RPMI8226 (cell line): Measurements from ENCODE around the gene RGL4.
"Not testable (repeated sequence)": the region's sequence is repeated elsewhere in the genome, so short reads cannot be mapped to it uniquely, and the experiment has no call there.

Experiments used
- DNase-seq: peaks from one replicate; pipeline ENCODE4 v3.0.0-alpha.2; 2015

The RGL4 gene, protein sequence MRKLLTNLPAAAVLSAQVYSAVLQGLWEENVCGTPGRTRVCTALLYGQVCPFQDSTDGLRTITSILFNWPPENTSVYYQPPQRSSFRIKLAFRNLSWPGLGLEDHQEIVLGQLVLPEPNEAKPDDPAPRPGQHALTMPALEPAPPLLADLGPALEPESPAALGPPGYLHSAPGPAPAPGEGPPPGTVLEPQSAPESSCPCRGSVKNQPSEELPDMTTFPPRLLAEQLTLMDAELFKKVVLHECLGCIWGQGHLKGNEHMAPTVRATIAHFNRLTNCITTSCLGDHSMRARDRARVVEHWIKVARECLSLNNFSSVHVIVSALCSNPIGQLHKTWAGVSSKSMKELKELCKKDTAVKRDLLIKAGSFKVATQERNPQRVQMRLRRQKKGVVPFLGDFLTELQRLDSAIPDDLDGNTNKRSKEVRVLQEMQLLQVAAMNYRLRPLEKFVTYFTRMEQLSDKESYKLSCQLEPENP

DNA sequence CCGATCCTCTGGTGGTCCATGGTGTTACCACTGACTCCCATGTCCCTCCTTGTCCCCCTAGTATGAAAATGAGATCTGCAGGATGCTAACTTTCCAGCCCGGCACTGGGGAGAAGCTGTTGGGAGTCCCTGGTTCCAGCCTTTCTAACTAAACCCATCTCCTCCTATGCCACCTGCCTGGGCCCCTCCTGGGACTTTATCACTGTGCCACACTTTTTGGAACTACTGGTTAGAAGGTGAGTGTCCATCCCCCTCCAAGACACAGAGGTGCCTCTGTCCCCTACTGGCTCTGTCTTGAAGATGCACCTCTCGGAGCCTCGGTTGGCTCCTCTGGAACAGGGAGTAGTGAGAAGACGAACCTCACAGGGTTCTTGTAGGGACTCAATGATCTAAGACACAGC, at the start of gene RGL4:
Gene RGL4, plus strand, starts transcription at position 301 of the 400 bp plus-strand sequence. CDS start 1,018 bp downstream, outside the sequence.
- no peak for DNase-seq

DNA sequence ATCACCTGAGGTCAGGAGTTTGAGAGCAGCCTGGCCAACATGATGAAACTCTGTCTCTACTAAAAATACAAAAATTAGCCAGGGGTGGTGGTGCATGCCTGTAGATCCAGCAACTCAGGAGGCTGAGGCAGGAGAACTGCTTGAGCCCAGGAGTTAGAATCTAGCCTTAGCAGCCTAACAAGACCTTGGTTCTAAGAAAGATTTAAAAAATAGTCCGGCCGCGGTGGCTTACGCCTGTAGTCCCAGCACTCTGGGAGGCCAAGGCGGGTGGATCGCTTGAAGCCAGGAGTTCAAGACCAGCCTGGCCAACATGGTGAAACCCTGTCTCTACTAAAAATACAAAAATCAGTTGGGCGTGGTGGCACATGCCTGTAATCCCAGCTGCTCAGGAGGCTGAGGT, 44.3 kb upstream of the RGL4 start:
- not testable (repeated sequence) for DNase-seq

DNA sequence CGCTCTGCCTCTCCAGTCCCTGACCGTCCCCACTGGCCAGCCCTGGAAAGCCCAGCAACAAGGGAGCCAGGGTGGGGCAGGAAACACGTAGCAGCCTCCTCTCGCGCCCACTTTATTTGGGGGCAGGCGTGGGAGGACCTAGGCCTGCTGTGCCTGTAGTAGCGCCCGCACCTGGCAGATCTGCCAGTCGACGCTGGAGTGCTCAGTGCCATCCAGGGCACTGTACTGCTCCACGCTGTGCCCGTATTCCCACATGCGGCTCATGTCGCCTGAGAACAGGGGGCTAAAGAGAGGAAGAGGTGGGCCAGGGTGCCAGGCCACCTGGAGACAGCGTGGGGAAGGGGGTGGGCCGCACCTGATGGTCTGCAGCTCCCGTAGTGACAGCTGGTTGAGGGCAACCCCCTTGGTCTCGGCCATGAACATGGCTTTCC, 41.7 kb upstream of the RGL4 start:
- no peak for DNase-seq

DNA sequence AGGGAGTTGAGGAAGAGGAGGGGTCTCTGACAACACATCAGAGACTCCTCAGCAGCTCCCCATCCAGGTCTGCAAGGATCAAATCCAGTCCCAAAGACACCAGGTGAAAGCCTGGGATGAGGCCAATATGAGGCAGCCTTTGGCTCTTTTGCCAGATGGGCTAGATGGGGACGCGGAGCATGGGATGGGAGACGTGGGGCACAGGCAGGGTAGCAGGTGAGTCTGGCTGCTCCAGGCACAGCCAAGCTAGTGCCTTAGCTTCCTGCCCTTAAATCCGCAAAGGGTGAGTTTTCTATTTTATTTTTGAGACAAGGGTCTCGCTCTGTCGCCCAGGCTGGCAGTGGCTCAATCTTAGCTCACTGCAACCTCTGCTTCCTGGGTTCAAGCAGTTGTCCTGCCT, 39.1 kb upstream of the RGL4 start:
- DNase-seq, result no peak

DNA sequence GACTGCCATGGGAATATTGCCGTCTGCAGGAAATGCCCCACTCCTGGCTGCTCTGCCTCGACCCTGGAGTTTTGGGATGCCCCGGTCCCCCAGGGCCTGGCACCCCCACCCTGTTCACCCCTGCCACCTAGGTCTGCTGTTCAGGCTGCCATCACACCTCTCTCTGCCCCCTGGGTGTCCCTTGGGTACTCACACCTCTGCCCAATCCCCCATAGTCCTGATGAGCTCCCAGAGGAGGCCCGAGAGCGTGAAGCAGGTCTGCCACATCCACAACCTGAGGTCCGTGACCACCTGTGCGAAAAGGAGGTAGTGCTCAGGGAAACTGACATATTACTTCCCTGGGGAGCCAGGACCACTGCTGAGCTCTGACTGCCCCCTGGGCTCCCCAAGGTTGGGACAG, 38.5 kb upstream of the RGL4 start:
- DNase-seq, result no peak

DNA sequence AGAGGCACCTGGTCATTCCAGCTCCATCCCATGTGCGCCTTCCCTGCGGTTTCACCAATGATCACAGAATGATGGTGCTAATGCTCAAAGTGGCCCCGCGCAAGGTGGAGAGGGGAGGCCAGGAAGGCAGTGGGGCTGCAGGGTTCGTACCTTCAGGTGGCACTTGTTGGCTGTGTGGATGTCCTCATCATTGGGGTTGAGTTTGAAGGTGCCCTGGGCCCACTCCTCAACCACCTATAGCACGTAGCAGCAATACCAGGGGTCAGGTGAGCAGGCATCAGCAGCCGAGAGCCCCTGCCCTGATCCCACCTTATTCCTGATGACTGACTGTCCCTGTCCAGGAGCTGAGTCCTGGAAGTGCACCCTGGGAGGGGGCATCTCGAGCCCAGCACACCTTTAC, 38.1 kb upstream of the RGL4 start:
- no peak for DNase-seq

DNA sequence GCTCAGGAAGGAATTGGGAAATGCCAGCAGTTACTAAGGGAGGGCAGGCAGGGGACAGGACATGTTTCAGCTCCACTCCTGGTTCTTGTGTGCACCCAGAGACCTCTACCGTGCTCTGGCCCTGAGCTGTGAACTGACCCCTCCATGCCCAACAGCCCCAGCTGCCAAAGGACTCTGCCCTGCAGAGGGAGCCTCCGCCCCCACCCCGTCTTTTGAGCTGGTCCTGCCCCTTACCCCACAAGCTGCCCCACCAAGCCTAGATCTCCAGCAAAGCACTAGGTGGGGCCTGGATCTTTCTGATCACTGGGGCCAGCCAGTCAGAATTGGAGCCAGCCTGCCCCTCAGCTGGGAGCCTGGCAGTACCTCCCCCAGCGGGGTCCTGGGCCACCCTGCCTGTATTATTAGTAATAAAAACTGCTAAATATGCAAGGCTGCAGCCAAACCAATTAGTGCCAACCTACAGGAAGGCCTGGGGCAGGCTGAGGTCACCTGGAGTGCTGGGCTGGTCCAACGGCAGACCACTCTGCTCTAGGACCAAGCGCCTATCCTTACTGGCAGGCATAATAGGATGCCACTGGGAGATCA, 34.8 kb upstream of the RGL4 start:
- no peak for DNase-seq

DNA sequence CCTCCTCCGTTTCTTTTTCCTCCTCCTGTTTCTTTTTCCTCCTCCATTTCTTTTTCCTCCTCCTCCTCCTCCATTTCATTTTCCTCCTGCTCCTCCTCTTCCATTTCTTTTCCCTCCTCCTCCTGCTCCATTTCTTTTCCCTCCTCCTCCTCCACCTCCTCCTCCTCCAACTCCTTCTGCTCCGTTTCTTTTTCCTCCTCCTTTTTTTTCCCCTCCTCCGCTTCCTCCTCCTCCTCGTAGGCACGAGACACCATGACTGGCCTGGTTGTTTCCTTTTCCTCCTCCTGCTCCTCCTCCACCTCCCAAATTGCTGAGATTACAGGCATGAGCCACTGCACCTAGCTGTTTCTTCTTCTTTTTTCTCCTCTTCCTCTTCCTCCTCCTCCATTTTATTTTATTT, 33.1 kb upstream of the RGL4 start:
- no peak for DNase-seq

DNA sequence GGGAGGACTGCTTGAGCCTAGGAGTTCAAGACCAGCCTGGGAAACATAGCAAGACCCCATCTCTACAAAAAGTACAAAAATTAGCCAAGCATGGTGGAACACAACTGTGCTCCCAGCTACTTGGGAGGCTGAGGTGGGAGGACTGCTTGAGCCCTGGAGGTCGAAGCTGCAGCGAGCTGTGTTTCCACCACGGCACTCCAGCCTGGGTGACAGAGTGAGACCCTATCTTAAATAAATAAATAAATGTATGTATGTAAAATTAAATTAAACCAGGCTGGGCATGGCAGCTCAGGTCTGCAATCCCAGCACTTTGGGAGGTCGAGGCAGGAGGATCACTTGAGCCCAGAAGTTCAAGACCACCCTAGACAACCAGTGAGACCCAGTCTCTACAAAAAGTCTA, 30.4 kb upstream of the RGL4 start:
- not testable (repeated sequence) for DNase-seq

DNA sequence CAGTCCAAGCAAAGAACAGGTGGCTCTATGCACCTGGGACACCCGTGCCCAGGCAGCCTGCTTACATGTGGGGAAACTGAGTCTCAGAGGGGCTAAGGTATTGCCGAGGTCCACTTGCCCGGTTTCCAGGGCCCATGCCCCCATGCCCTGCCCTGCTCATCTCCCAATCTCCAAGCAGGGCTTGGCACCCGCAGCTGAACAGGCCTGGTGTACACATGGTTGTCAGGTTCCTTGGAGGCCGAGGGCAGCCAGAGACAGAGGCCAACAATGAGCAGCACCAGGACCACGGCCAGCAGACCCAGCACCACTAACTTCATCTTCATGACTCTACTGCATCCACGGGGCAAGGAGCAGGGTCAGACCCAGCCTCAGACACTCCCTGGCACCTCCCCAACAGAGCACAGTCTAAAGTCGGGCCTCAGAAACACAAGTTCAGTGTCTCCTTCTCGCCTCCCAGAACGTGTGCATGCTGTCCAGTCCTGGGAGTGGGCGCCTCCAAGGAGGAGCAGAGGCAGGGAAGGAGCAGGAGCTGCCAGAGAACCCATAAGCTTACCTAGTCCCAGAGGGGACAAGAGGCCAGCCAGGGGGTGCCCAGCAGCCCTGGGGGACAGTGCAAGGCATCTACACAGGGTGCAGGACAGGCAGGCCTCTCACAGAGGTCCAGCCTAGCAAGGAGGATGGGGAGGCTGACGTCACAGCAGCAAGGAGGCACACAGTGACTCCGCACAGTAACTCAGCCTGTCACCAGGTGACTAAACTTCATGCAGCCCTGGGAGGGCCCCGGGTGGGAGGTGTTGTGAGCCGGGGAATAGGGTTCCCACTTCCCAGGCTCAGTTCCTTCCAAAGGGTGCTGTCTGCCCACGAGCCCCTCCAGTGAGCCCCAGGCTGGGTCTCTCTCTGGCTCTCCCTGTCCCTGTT, 20.2 kb upstream of the RGL4 start:
- DNase-seq, result no peak

DNA sequence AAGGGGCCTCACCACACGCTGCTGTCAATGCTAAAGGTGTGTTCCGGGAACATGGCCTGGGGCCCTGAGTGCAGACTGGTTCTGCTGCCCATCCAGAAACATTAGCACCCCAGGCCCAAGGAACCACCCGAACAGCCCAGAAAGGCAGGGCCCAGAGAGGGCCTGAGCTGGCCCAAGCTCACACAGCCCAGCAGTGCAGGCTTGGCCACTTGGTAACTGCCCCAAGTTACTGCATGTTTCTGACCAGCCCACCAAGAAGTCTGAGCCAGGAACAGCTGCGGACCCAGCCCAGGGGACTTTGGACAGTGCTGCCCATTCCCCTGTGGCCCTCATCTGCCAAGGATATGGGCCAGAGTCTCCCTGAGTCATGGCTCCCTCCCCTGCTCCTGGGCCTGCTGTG, 19.4 kb upstream of the RGL4 start:
- DNase-seq, result not testable (repeated sequence)

DNA sequence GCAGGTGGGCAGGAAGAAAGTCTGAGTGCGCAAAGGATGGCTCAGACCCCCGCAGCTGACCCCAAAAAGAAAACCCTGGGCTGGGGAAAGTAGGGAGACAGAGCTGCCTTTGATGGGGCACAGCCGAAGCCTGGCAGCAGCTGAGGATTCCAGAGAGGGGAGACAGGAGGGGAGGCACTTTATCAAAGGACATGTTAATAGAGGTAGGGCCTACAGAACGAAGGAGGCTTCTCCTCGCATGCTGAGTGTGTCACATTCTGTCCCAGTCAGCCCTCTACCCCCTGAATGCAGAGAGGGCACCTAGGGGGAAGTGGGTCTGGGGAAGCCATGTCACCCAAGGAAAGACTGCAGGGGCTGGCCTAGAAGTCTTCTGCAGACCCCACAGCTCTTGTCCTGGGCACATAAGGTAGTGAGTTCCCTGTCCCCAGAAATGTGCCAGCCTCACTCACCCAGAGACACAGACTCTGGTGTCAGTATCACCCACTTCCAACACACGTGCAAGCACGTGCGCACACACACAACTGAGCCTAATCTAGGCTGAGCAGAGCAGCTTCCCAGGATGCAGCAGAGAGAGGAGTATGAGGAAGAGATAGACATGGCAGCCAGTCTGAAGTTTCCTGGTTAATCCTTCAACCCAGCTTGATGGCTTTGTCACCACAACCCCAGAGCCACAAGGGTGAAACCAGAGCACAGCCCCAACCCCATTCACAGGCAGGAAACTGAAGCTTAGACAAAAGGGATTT, 18.3 kb upstream of the RGL4 start:
- DNase-seq, result not testable (repeated sequence)

DNA sequence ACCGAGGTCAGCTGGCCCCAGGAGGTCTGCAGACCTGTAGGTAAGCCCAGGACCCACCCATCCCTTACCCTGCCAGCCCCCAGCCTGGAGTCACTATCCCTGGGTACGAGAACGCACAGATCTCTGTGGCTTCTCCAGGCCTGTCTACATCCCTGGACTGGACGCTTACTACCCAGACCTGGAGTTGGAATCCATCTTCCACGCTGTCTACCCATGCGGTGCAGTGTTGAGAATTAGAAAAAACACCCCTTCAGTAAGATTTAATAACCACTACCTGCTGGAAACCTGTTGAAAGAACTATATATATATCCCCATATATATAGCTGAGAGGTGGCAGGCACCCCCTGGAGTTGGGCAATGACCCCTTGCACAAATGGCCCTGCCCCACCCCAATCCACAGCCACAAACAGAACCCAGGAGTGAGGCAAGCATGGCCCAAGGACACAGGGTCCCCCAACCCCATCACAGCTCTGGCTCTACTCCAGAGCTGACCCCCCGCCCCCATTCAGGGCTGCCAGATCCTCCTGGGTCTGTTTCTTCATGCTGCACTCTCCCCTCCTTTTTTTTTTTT, 17.7 kb upstream of the RGL4 start:
- no peak for DNase-seq

DNA sequence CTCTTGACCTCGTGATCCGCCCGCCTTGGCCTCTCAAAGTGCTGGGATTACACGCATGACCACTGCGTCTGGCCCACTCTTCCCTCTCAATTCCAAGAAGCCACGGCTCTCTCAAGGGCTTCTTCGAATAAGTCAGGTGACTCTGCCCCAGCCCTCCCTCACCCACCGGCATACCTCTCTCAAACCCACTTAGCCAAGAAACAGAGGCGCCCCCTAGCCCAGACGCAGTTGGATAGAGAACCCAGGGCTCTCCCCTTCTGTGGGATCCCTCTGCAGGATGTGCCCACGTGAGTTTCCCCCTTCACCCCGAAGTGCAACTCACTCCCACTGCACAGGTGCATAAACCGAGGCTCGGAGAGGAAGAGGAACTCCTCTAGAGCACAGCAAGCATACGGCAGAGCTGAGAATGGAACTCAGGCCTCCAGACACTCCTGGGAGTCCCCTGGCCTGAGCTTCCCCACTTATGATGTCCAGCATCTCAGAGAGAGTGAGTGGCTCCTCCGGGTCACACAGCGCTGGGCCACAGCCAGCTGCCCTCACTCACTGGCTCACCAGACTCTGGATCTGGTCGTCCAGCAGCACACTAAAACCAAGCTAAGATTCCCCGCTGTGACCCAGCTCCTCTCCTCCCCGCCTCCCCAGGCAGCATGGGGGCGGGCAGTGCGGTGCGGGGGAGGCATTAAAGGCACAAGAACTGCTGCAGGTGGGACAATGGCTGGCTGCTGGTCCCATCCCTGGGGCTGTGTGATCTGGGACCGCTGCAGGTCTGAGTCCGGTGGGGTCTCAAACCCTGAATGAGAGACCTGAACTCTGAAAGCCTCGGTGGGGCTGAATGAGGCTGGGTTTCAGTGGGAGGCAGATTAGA, 16.8 kb upstream of the RGL4 start:
- no peak for DNase-seq

DNA sequence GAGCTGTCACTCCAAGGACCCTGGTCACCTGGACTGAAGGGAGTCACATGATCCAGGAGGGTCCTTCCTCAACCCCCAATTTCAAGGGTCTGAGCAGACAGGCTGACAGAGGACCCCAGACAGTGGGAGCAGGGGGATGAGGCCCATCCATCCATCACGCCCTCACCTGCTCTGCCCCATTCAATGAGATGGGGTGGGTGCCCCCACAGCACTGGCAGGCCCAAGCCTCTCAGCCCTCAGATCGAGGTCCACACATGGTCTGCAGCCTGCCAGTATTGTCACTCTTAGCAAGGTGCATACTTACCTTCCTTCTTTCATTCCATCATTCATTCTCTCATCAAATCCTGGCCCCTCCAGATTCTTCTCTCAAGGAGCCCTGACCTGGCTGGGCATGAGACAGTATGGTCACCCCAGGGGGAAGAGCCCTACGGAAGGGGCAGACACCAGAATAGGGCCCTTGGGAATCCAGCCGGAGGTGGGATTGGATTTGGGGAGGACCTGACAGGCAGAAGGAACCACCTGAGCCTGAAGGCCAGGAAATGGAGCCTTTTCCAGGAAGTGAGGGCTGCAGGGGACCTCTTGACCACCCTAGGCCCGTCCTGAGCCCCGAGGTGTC, 15.8 kb upstream of the RGL4 start:
- not testable (repeated sequence) for DNase-seq

DNA sequence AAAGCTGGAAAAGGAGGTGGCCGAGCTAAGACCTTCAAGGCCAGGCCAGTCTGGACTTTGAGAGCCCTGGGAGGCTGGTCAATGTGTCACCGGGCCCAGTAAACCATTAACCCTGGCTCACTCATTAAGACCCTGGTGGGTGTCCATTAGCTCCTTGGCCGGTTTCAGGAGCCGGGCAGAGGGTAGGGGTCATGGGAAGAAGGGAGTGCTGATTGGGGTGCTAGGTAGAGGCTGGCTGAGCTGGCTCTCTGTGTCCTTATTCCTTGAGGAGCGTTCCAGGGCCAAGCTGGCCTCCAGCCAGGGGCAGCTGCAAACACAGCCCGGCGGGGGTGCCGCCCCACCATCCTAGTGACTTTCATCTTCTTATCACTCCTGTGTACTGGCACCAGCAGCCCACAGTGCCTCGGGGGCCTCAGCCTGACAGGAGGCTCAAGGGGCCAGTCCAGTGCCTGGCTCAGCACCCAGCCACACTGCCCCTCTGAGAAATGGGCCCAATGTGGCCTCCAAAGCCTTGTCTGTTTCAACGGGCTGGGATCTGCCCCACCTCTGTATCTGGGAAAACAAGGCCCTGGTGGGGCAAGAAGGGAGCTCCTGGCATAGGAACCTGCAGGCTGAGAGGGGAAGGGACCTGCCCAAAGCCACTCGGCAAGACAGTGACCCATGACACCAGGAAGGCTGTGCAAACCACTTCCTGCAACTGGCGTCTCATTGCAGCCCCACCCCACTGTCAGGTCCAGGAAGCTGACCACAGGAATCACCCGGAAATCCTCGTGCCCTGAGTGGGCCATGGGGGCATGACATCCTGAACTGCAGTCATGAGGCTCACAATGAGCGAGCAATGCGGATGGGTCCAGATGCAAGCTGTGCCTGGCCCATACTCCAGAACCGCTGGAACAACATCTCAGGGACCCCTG, 15.1 kb upstream of the RGL4 start:
- DNase-seq, result no peak

DNA sequence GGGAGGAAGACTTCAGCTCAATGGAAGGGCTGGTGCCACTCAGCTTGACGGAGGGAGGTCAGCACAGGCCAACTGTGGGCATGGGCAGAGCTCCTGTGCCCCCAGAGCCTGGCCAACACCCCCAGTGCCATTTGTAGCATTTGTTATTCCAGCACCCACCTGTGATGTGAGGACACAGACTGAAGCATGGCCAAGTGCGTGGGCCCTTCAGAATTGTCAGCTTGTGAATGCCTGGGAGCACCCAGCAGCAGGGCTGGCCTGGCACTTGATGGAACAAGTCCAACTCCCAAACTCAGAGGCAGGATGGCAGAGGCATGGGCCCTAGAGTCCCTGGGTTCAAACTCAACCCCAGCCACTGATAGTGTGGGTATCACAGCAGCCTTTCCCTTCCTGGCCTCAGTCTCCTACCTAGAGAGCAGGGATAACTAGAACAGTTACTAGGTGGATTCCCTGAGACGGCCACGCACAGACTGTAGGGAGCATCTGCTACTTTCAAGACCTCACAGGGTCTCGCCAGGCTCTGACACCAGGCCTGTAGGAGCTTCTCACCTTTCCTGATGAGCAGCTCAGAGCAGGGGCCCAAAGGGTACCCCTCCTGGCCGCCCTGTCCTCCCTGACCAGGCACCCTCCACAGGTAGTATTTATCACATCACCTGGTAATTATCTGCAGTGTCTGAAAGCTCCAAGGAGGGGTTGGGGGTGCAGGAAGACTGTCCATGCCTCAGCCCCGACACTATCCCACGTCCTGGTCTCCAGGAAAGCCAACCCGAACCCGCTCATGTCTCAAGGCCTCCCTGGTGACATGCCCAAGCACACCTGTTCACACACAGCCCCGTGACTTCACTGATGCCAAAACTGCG, 13.7 kb upstream of the RGL4 start:
- DNase-seq, result not testable (repeated sequence)

DNA sequence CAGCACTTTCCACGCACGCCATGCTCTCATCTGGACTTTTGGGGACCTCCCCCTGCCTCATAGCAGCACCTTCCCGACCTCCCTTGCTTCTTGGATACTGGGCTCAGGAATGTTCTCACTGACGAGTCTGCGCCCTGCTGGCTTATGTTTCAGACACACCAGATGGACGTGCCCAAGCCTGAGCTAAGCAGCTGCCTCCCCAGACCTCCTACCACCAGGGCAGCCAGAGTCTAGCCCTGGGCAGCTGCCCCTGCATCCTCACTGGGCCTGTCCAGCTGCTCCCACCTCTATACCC, 13.2 kb upstream of the RGL4 start:
- DNase-seq, result no peak

DNA sequence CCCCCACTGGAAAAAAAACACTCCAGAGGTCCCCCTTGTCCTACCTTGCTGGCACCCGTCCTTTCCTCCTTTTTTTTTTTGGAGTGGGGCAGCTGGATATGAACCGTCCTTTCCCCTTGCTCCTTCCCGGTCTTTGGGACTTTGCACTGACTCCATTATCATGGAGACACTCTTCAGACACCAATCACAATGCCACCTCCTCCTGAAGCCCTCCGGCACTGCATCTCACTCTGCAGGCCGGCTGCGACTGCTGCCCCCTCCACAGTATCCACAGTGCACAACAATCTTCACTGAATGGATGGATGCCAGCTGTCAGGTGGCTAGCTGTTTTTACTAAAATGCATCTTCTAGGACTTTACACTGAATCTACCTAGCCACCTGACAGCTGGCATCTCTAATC, 12.7 kb upstream of the RGL4 start:
- no peak for DNase-seq
